ENCODE data around the gene NDUFA13.

Gene NDUFA13

DNA sequence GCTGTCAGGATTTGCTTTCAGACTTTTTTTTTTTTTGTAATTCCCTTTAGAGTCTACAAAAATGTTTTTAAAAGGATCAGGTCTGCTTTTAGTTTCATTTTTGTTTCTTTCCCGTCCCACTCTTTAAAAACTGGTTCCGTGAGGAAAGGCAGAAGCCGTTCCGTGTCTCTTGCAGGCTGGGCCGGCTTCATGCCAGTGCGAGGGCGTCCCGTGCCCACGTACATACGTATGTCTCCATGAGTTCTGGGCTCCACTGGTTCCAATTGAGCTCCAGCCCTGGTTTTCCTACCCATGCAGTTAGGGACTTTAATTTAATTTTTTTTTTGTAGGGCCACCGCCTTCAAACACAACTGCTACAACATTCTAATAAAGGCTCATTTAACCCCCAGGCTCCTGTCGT, 9.4 kb upstream of the NDUFA13 start:
- no peak for DNase-seq (ENCODE audit: low read depth in 1 of 2, low spot score in 1 of 2)

DNA sequence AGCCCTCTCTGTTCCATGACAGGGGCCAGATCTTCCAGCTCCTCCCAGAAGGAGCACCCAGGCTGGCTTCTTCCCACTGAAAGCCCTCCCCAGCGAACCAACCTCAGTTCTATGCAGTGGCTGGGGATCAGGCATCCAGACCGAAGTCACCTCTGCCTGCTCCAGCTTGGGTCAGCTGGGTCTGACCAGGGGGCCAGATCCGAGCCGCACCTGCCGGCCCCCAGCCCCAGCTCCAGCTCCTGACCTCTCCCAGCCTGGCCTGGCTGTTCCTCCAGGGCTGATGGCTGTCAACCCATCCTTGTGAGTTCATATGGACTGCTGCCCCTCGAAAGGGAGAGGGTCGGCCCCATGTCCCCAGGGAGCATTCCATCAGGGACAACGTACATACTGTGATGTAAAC, 8.7 kb upstream of the NDUFA13 start:
- DNase-seq (ENCODE audit: low read depth in 1 of 2, low spot score in 1 of 2), result no peak

DNA sequence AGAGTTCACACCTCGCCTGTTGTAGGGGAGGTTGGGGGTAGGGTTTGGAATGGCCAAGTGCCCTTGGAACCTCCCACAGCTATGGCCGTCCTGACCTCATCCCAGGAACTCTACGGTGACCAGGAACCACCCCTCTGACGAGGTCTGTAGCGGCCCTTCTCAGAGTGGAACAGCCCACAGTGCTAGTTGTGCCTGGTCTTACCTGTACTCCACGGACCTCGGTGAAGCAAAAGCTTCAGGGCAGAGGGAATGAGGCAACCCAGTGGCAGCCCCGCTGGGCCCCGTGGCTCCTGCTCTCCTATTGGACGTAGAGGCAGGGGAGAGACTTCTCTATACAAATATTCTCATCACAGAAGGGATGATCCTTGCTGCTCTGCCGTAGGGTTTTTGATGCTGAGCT, 7.8 kb upstream of the NDUFA13 start:
- no peak for DNase-seq (ENCODE audit: low read depth in 1 of 2, low spot score in 1 of 2)

DNA sequence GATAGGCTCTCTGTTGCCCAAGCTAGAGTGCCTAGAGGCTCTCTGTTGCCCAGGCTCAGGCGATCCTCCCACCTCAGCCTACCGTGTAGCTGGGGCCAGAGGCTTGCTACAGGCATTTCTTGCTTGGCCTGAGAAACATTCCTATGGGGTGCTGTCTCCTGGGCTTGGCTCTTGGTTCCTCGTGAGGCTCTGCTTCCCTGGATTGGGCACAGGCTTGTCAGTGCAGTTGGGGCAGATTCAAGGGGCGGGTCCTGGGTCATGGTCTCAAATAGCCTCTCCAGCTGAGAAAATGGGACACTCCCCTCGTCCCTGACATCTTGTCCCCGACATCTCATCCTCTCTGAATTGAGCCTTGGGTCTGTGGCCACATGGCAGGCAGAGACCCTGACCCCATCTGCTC, 5.6 kb upstream of the NDUFA13 start:
- no peak for DNase-seq (ENCODE audit: low read depth in 1 of 2, low spot score in 1 of 2)

DNA sequence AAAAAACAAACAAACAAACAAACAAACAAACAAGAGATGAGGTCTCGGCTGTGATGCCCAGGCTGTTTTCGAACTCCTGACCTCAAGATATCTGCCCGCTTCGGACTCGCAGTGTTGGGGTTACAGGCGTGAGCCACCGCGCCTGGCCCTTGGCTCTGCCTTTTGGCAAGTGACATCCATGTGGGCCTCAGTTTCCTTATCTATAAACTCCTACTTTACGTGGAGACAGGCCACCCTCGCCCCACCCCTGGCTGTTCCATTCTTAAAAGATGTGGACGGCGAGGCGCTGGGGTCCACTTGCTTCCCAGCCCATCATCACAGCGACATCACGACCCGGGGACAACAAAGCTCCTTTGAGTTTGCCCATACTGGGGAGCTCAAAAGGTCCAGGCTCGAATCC, 2.3 kb upstream of the NDUFA13 start:
- no peak for DNase-seq (ENCODE audit: low read depth in 1 of 2, low spot score in 1 of 2)

DNA sequence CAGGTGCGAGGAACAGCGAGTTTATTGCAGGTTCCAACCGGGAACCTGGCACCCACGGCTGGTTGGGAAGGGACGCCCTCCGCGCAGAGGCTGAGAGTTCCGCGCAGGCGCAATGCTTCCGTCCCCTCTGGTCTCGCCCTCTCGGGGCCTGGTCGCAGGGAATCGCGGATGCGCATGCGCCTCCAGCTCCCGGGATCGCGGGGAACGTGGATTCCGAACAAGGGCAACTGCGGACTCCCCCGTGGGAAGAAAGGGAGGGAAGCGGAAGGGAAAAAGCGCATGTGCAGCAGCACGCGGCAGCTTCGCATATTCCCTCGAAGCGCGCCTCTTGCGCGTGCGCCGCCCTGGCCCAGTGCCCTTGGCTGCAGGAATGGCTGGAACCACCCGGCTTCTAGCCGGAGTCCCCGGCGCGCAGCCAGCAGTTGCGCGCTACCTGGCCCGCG, 1.8 kb upstream of the NDUFA13 start:
- DNase-seq (ENCODE audit: low read depth in 1 of 2, low spot score in 1 of 2), result no peak

DNA sequence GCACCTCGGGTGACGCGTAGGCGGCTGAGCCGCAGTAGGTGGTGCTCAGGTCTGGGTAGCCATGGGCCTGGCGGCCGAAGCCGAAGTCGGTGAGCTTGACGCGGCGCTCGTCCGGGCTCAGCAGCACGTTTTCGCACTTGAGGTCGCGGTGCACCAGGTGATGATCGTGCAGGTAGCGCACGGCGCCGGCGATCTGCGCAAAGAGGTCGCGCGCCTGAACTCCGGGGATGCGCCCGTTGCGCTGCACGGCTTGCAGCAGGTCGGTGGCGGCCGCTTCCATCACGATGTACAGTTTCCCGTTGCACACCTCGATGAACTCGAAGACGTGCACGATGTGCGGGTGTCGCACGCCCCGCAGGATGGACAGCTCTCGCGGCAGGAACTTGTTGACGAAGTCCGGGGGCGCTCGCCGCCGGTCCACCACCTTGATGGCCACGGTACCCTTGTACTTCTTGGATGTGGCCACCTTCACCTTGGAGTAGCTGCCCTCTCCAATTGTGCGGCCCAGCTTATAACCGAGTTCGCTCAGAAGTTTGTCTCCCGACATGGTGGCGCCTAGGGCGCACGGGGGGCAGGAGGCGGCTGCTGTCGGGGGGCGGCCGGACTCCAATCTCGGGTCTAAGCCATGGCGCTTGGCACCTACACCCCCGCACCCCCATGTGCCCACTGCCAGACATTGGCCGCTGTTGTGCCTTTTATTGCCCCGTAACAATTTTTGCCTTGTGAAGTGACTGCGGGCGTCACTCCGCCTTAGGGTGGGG, 964 bp upstream of the NDUFA13 start, which contains the start of gene TSSK6:
TSSK6 (minus strand) TSS at position 668 of the 761 bp plus-strand sequence; CDS start at position 547, 121 bp downstream.
- no peak for DNase-seq (ENCODE audit: low read depth in 1 of 2, low spot score in 1 of 2)

DNA sequence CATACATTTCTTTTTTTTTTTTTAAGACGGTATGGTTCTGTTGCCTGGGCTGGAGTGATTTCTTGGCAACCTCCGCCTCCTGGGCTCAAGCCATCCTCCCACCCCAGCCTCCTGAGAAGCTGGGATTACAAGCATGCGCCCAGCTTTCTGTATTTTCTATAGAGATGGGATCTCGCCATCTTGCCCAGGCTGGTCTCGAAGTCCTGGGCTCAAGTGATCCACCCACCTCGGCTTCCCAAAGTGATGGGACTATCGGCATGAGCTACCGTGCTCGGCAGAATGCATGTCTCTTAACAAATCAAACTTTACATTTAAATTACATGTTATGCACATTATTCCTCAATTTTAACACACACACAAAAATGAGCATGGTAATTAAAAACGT, 1.2 kb downstream of the NDUFA13 start:
- DNase-seq (ENCODE audit: low read depth in 1 of 2, low spot score in 1 of 2), result no peak

DNA sequence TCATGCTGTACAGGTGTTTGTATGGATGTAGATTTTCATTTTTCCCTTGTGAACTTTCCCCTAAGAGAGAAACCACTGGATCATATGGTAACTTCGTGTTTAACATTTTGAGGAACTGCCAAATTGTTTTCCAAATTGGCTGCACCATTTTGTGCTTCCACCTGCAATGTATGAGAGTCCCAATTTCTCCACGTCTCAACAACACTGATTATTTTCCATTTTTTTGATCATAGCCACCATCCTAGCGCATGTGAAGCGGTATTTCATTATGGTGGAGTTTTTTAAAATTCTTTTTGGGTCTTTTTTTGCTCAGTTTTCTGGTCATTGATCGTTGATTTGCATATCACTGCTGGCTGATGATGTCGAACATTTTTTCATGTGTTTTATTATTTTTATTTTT, 5.0 kb downstream of the NDUFA13 start:
- no peak for DNase-seq (ENCODE audit: low read depth in 1 of 2, low spot score in 1 of 2)

DNA sequence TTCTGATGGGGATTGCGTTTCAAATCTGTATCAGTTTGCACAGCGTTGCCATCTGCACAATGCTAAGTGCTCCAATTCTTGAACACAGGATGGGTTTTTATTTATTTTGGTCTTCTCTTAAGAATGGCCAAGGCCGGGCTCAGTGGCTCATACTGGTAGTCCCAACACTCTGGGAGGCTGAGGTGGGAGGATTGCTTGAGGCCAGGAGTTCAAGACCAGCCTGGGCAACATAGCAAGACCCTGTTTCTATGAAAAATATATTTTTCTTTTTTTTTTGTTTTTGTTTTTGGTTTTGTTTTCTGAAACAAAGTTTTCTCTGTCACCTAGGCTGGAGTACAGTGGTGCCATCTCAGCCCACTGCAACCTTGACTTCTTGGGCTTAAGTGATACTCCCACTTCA, 7.2 kb downstream of the NDUFA13 start:
- DNase-seq (ENCODE audit: low read depth in 1 of 2, low spot score in 1 of 2), result no peak

DNA sequence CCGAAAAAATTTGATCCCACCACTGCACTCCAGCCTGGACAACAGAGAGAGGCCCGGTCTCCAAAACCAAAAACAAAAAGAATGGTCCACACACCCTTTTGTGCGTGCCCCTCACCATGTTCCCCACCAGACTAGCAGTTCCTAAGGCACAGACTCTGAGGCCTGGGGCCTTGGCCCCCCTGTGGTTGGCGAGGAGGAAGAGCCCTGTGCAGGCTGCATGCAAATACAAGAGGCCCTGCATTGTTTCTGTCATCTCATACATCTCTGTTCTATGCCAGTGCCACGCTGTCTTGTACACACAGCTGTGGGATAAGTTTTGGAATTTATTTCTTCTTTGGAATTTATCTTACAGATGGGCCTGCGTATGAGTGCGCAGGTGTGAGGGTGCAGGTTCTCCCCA, 8.0 kb downstream of the NDUFA13 start:
- DNase-seq (ENCODE audit: low read depth in 1 of 2, low spot score in 1 of 2), result no peak

DNA sequence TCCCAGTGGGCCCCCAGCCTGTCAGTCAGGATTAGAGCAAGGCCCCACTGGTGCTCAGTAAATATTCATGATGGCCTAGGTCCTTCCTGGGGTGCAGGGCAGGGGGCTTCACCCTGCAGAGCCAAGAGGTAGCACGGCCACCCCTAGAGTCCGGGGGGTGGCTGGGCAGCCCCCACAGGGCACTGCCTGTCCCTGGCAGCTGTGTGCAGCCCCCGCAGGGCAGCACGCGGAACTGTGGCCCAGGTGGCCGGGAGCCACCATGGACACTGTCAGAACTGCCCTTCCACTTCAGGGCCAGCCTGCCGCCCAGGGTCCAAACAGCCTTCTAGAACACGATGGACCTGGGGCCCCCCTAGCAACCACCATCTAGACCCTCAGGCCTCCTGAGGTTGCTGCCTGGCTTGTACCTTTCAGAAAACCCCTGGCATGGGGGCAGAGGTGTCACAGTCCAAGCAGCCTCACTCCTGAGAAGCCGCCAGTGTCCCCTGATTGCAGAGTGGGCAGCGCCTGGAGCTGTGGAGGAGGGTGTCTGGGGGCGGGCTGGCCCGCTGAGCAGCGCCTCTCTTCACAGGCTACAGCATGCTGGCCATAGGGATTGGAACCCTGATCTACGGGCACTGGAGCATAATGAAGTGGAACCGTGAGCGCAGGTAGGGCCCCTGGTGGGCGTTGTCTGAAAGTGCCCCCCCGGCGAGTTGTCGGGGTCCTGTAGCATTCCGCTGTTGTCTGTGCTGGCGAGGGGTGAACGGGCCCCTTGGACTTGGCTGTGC, 9.8 kb downstream of the NDUFA13 start:
- no peak for DNase-seq (ENCODE audit: low read depth in 1 of 2, low spot score in 1 of 2)

DNA sequence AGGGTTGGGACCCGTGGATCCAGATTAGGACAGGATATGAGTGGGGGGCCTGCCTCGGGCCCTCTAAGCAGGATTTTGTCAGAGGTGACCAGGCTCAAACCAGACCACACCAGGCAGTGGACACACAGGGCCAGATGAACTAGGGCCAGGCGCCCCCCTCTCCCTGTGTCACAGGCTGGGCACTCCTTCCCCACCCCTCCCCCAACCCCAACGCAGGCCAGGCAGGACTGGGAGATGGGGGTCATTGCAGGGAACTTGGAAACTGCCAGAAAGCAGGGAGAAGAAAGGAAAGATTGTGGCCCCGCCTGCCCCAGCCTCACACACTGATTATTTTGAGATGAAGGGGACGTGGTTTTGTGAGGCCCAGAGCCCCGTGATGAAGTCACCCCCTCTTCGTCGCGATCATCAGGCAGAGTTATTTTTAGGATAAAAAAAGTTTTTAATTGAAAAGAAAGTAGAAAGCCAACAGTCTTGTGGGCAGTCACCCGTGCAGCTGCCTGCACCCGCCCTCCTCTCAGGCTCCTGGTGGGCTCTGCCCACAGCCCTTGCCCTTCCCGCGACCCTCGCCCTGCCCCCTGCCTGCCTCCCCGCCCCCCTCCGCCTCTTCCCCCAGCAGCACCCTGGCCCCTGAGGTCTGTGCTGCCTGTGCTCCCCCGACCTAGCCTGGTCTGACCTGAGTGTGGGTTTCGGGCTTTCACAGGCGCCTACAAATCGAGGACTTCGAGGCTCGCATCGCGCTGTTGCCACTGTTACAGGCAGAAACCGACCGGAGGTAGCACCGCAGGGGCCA, 10.8 kb downstream of the NDUFA13 start:
- DNase-seq (ENCODE audit: low read depth in 1 of 2, low spot score in 1 of 2), result no peak

DNA sequence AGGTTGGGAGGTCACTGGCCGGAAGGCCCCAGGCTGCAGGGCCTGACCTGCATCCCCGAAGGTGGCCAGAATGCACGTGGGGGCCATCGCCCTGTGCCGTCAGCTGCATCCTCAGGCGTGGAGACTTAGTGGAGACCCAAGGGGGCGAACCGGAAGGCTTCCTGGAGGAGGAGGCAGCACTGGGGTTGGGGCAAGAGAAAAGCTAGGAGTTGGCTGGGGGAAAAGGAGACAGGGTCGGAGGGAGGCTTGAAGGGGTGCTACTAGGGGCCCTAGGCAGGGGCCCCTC, 11.3 kb downstream of the NDUFA13 start:
- DNase-seq (ENCODE audit: low read depth in 1 of 2, low spot score in 1 of 2), result no peak

DNA sequence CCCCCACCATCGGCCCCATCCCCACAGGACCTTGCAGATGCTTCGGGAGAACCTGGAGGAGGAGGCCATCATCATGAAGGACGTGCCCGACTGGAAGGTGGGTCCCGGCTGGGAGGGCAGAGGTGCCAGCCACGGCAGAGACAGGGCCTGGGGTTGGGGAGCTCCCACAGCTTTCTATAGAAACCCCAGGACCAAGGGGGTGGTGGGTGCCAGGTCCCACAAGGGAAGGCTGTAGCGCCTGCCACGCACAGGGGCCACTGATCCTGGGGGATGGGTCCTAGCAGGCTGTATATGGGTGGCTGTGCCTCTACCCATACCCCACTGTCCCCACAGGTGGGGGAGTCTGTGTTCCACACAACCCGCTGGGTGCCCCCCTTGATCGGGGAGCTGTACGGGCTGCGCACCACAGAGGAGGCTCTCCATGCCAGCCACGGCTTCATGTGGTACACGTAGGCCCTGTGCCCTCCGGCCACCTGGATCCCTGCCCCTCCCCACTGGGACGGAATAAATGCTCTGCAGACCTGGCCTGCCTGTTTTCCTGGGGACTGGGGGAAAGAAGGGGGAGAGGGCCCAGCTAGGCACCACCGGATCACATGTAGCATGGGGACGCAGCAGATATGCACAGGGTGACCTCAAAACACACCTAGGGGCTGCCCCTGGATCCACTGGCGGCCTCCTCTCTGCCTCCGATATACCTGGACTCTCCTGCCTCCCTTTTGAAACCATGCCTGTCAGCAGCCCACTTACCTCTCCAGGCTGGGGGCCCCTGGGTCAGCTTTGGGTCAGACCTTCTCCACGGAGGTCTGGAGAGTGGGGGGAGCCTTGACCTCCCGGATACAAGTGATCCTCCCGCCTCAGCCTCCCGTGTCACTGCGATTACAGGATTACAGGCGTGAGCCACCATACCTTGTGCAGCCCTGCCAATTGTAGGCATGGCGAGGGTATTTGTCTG, 11.9 kb downstream of the NDUFA13 start:
- no peak for DNase-seq (ENCODE audit: low read depth in 1 of 2, low spot score in 1 of 2)

DNA sequence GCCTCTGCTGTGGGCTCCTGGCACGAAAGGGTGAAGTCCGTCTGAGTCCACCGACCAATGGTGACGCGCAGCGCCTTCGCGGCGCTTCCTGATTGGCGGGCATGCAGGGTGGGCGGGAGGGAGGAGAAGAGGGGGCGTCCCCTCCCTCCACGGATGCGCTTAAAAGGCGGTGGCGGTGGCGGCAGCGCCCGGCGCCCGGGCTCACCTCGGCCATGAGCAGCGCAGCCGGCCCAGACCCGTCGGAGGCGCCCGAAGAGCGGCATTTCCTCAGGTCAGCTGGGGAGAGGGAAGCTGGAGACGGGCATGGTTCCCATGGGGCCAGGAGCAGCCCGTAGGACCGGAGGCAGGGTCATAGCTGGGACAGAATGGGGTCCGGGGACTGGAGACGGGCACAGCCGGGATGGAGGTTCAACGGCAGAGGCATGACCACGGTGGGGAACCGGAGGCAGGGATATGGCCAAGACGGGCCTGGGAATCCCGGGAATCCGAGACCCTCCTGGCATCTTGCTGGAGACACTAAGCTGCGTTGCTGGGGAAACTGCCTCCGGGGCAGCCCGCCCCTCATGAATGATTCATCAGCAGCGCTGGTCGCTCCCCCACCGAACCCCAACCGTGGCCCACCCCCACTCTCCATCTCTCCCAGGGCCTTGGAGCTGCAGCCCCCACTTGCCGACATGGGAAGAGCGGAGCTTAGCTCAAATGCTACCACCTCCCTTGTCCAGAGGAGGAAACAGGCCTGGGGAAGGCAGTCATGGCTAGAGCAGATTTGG, 12.9 kb downstream of the NDUFA13 start, which contains the start of gene YJEFN3:
YJEFN3 (plus strand) TSS at position 191 of the 770 bp plus-strand sequence; CDS start at position 213, 22 bp downstream.
- DNase-seq (ENCODE audit: low read depth in 1 of 2, low spot score in 1 of 2), result no peak

DNA sequence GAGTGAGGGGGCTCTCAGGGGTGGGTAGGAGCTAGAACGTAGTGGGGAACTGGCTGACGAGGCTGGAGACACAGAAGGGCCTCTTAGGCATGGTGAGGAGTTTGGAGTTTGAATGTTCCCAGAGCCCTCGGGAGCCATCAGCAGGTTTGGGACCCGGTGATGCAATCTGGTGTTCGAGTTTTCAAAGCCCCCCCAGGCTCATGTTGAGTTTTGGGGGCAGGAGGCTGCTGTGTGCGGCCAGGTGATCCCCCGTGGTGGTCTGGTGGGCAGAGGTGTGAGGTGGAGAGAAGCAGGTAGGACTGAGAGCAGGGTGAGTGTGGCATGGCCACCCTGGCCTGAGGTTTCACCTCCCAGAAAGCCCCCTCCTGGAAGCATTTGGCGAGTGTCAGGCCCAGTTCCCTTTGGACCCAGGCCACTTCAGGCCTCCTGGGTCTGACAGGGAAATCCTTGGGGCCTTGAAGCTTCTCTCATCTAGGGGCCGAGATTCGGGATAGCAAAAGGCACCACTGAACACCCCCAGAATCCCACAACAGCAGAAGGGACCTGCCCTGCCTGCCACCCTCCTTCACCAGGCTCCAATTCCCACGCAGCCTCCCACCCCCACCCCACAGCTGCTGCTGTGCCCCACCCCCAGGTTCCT, 13.9 kb downstream of the NDUFA13 start:
- DNase-seq (ENCODE audit: low read depth in 1 of 2, low spot score in 1 of 2), result no peak

DNA sequence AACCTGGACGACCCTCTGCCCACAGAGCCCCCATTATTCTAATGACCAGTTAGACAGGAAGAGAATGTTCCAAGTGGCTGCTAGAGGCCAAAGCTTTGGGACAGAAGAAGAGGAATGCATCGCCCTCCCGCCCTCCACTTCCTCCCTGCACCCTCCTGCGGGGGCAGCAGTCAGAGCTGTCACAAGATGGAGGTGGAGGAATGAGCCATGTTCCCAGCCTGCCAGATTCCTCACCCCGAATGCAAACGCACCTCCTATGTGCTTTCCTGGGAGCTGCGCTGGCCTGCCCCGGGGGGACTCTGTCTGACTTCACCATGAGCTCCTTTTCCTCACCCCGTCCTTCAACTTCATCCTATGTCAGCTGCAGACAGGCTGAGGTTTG, 14.4 kb downstream of the NDUFA13 start:
- DNase-seq (ENCODE audit: low read depth in 1 of 2, low spot score in 1 of 2), result no peak

DNA sequence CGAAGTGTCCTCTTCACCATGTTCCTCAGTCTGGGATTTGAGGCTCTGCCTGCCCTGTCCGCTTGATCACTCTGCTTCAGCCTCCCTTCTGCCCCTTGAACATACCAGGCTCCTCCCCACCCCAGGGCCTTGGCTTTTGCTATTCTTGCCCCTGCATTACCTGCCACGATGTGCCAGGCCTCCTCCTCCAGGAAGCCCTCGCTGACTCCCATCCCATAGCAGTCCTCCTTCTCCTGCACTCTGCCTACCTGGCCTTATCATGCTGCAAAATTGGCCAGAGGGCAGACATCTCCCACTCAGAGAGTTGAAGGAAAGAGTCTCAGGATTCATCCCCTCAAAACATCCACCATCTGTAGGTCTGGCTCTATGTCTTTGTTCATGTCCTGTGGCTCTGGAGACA, 14.9 kb downstream of the NDUFA13 start:
- DNase-seq (ENCODE audit: low read depth in 1 of 2, low spot score in 1 of 2), result no peak
